Hematopoietic multipotent progenitor cell treated with erythropoietin and hydrocortisone succinate and interleukin-3 and kit ligand, for 6 days (in vitro differentiated cells): ENCODE results near the gene AUNIP.
A peak's percentile ranks its signal among the peaks of the same experiment; 100 is the strongest.
"Not testable (repeated sequence)": the region's sequence is repeated elsewhere in the genome, so short reads cannot be mapped to it uniquely, and the experiment has no call there.

Experiments
- DNase-seq: peaks from one replicate; pipeline ENCODE4 v3.0.0-alpha.2; 2015

The AUNIP gene

GRCh38 chr1:25863486-25864262 is 4.4 kb upstream of the AUNIP start:
- no peak for DNase-seq

GRCh38 chr1:25862785-25863485 is 3.7 kb upstream of the AUNIP start:
- DNase-seq: no peak

- DNase-seq: peak; percentile 88
Measured at GRCh38 chr1:25861316-25862286, 2.3 kb upstream of the AUNIP start.

GRCh38 chr1:25858494-25858893 is 763 bp downstream of the AUNIP start:
- peak; percentile 40 for DNase-seq

- DNase-seq: no peak
Measured at GRCh38 chr1:25856856-25857255, 2.4 kb downstream of the AUNIP start.

- peak; percentile 87 for DNase-seq
Measured at GRCh38 chr1:25854554-25854953, 4.7 kb downstream of the AUNIP start.

- no peak for DNase-seq
Measured at GRCh38 chr1:25848531-25848930, 10.7 kb downstream of the AUNIP start.

GRCh38 chr1:25847929-25848328 is 11.3 kb downstream of the AUNIP start:
- no peak for DNase-seq

- DNase-seq: no peak
Measured at GRCh38 chr1:25845664-25846063, 13.6 kb downstream of the AUNIP start.

GRCh38 chr1:25844536-25845337 is 14.5 kb downstream of the AUNIP start:
- no peak for DNase-seq

GRCh38 chr1:25843483-25843882 is 15.8 kb downstream of the AUNIP start:
- DNase-seq: no peak

- not testable (repeated sequence) for DNase-seq
Measured at GRCh38 chr1:25839808-25840207, 19.4 kb downstream of the AUNIP start.

GRCh38 chr1:25837262-25837875 is 21.9 kb downstream of the AUNIP start:
- no peak for DNase-seq

- DNase-seq: no peak
Measured at GRCh38 chr1:25836695-25837094, 22.6 kb downstream of the AUNIP start.

- DNase-seq: no peak
Measured at GRCh38 chr1:25834894-25835293, 24.4 kb downstream of the AUNIP start.

- DNase-seq: no peak
Measured at GRCh38 chr1:25833158-25833557, 26.1 kb downstream of the AUNIP start.

GRCh38 chr1:25832336-25833037 is 26.8 kb downstream of the AUNIP start:
- DNase-seq: no peak

GRCh38 chr1:25831569-25832196 is 27.6 kb downstream of the AUNIP start:
- DNase-seq: peak; percentile 55

GRCh38 chr1:25829046-25829445 is 30.2 kb downstream of the AUNIP start:
- no peak for DNase-seq

- no peak for DNase-seq
Measured at GRCh38 chr1:25828491-25828890, 30.8 kb downstream of the AUNIP start.

- DNase-seq: no peak
Measured at GRCh38 chr1:25826571-25826970, 32.7 kb downstream of the AUNIP start.
